ENCODE data around the gene RMRP. TPM values are rescaled to one million over a fixed set of nuclear protein-coding genes. Genes with fewer than 3 reads are reported as not detected.

The RMRP gene
- total RNA-seq, 2 donors from 2014 or later, result 431 TPM; not detected in 1

DNA sequence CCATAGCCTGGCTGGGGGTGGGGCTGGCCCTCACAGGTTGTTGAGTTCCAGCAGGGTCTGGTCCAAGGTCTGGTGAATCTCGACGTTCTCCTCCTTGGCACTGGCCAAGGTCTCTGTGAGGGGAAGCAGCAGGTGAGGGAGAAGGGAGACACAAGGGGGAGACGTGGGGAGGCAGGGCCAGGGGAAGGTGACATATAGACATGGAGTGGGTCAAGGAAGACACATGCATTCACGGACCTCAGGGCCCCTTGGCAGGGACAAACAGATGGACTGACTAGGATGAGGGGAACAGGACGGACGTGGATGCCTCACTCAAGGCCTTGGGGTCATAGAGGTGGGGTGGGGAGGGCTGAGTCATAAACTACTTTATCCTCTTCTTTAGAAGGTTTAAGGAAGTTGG lies 24.2 kb upstream of the RMRP start:
- Histone ChIP-seq H3K27ac (no peak overlapping the region), H3K9me3 (no peaks in the 10 kb centered on the region), H3K4me1 (peaks cover 0 to 24% of the 10 kb centered on the region in 2 donors), H3K27me3 (no peaks in the 10 kb centered on the region), H3K4me3 (no peak overlapping the region), H3K36me3 (peaks cover 39% of the 10 kb centered on the region)
- DNase-seq (ENCODE audit: low spot score), result no peak
- TF ChIP-seq, protein P1, sequence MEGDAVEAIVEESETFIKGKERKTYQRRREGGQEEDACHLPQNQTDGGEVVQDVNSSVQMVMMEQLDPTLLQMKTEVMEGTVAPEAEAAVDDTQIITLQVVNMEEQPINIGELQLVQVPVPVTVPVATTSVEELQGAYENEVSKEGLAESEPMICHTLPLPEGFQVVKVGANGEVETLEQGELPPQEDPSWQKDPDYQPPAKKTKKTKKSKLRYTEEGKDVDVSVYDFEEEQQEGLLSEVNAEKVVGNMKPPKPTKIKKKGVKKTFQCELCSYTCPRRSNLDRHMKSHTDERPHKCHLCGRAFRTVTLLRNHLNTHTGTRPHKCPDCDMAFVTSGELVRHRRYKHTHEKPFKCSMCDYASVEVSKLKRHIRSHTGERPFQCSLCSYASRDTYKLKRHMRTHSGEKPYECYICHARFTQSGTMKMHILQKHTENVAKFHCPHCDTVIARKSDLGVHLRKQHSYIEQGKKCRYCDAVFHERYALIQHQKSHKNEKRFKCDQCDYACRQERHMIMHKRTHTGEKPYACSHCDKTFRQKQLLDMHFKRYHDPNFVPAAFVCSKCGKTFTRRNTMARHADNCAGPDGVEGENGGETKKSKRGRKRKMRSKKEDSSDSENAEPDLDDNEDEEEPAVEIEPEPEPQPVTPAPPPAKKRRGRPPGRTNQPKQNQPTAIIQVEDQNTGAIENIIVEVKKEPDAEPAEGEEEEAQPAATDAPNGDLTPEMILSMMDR (IDR thresholded peaks at IDR 0.05), result no peak

DNA sequence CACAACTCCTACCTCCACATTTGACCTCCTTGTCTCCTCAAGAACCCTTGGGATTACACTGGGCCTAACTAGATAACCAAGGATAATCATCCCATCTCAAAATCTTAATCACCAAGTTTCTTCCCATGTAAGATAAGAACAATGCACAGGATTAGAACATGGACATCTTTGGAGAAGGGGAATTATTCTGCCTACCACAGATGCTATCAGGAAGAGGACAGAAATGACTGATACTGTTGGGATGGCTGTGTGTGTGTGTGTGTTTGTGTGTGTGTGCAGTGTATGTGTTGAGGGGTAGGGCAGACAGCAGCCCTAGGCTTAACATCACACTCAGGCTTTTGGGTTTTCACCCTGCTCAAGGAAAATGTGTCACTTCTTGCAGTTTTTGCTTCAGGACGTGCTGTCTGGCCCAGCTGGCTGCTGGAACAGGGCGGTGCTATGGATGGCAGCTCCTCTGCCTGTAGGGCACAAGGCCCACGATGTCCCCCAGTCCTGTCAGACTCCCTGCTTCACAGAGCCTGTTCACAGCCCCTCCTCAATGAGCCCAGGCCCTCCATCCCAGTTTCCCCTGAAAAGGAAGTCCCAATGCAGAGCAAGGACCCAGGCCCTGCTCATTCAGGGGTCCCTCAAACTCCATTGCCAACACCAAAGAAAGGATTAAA lies 23.7 kb upstream of the RMRP start:
- Histone ChIP-seq H3K27me3 (no peaks in the 10 kb centered on the region), H3K4me3 (no peak overlapping the region), H3K4me1 (peaks cover 0 to 18% of the 10 kb centered on the region in 2 donors), H3K27ac (no peak overlapping the region), H3K9me3 (no peaks in the 10 kb centered on the region), H3K36me3 (peaks cover 38% of the 10 kb centered on the region)
- TF ChIP-seq, protein P1 (IDR thresholded peaks at IDR 0.05), result no peak
- no peak for DNase-seq (ENCODE audit: low spot score)

DNA sequence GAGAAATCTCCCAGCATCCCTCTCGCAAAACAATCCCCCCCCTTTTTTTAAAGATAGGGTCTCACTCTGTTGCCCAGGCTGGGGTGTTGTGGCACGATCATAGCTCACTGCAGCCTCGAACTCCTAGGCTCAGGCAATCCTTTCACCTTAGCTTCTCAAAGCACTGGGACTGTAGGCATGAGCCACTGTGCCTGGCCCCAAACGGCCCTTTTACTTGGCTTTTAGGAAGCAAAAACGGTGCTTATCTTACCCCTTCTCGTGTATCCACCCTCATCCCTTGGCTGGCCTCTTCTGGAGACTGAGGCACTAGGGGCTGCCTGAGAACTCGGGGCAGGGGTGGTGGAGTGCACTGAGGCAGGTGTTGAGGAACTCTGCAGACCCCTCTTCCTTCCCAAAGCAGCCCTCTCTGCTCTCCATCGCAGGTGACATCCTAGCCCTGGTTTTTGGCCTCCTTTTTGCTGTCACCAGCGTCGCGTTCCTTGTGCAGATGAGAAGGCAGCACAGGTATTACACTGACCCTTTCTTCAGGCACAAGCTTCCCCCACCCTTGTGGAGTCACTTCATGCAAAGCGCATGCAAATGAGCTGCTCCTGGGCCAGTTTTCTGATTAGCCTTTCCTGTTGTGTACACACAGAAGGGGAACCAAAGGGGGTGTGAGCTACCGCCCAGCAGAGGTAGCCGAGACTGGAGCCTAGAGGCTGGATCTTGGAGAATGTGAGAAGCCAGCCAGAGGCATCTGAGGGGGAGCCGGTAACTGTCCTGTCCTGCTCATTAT lies 22.7 kb upstream of the RMRP start:
- TF ChIP-seq, protein P1 (IDR thresholded peaks at IDR 0.05), result no peak
- H3K4me3 ChIP-seq, result no peak overlapping the region
- peaks cover 0 to 18% of the 10 kb centered on the region in 2 donors for H3K4me1 ChIP-seq
- H3K36me3 ChIP-seq, result peaks cover 31% of the 10 kb centered on the region
- no peak for DNase-seq (ENCODE audit: low spot score)
- H3K27ac ChIP-seq, result no peak overlapping the region
- no peaks in the 10 kb centered on the region for H3K9me3 ChIP-seq
- H3K27me3 ChIP-seq, result no peaks in the 10 kb centered on the region

DNA sequence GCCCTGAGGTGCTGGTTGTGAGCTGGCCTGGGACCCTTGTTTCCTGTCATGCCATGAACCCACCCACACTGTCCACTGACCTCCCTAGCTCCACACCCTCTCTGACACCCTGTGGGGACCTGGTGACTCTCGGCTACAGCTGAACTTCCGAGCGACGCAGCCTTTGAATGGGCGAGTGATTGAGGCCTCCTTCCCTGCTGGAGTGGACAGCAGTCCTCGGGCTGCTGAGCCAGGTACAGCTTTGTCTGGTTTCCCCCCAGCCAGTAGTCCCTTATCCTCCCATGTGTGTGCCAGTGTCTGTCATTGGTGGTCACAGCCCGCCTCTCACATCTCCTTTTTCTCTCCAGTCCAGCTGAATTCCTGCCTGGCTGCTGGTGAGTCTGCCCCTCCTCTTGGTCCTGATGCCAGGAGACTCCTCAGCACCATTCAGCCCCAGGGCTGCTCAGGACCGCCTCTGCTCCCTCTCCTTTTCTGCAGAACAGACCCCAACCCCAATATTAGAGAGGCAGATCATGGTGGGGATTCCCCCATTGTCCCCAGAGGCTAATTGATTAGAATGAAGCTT lies 22.0 kb upstream of the RMRP start:
- peaks cover 0 to 15% of the 10 kb centered on the region in 2 donors for H3K4me1 ChIP-seq
- no peak for DNase-seq (ENCODE audit: low spot score)
- H3K27me3 ChIP-seq, result no peaks in the 10 kb centered on the region
- H3K9me3 ChIP-seq, result no peaks in the 10 kb centered on the region
- H3K36me3 ChIP-seq, result peaks cover 24% of the 10 kb centered on the region
- no peak overlapping the region for H3K4me3 ChIP-seq
- no peak overlapping the region for H3K27ac ChIP-seq
- TF ChIP-seq, protein P1 (IDR thresholded peaks at IDR 0.05), result no peak

DNA sequence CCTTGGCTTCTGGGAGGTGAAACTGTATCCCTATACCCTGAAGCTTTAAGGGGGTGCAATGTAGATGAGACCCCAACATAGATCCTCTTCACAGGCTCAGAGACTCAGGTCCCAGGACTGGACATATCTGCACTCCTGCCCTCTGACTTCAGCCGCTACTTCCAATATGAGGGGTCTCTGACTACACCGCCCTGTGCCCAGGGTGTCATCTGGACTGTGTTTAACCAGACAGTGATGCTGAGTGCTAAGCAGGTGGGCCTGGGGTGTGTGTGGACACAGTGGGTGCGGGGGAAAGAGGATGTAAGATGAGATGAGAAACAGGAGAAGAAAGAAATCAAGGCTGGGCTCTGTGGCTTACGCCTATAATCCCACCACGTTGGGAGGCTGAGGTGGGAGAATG lies 21.3 kb upstream of the RMRP start:
- no peak overlapping the region for H3K27ac ChIP-seq
- H3K36me3 ChIP-seq, result peaks cover 17% of the 10 kb centered on the region
- H3K27me3 ChIP-seq, result no peaks in the 10 kb centered on the region
- no peak for DNase-seq (ENCODE audit: low spot score)
- no peak overlapping the region for H3K4me3 ChIP-seq
- no peaks in the 10 kb centered on the region for H3K9me3 ChIP-seq
- H3K4me1 ChIP-seq, result peaks cover 0 to 13% of the 10 kb centered on the region in 2 donors
- TF ChIP-seq, protein P1 (IDR thresholded peaks at IDR 0.05), result no peak

All from right atrium auricular region (tissue), 2 donors.